Endothelial cell (in vitro differentiated cells): ENCODE measurements around the gene PPP2R2B. TPM values are rescaled to one million over a fixed set of nuclear protein-coding genes. Genes with fewer than 3 reads are reported as not detected.
"Not testable (repeated sequence)": the region's sequence is repeated elsewhere in the genome, so short reads cannot be mapped to it uniquely, and the experiment has no call there.

Source experiments
- DNase-seq: peaks from one replicate; pipeline ENCODE4 v3.0.0; 2021; ENCODE audit warnings: low spot score
- H3K27ac Mint-ChIP-seq: one replicate; pipeline ENCODE4 v1.8.0; 2021; ENCODE audit warnings: mixed read lengths, inconsistent platforms; ENCODE audit not compliant: unreplicated experiment
- H3K27me3 Mint-ChIP-seq: one replicate; pipeline ENCODE4 v1.8.0; 2021; ENCODE audit warnings: mild to moderate bottlenecking, moderate library complexity, mixed read lengths, inconsistent platforms; ENCODE audit not compliant: unreplicated experiment
- H3K36me3 Mint-ChIP-seq: one replicate; pipeline ENCODE4 v1.8.0; 2021; ENCODE audit warnings: mild to moderate bottlenecking, low read depth, mixed read lengths, inconsistent platforms; ENCODE audit not compliant: unreplicated experiment
- H3K4me1 Mint-ChIP-seq: one replicate; pipeline ENCODE4 v1.8.0; 2021; ENCODE audit warnings: mild to moderate bottlenecking, mixed read lengths, inconsistent platforms; ENCODE audit not compliant: unreplicated experiment
- H3K4me3 Mint-ChIP-seq: one replicate; pipeline ENCODE4 v1.8.0; 2021; ENCODE audit warnings: mild to moderate bottlenecking, mixed read lengths, inconsistent platforms; ENCODE audit not compliant: unreplicated experiment
- H3K9me3 Mint-ChIP-seq: one replicate; pipeline ENCODE4 v1.8.0; 2021; ENCODE audit warnings: mixed read lengths, inconsistent platforms; ENCODE audit not compliant: unreplicated experiment
- CTCF ChIP-seq: fragments of 200-600 bp; sonication (generic); IDR thresholded peaks from one replicate; pipeline ENCODE4 v1.5.0; 2021; ENCODE audit warnings: antibody characterized with exemption; ENCODE audit not compliant: unreplicated experiment
- total RNA-seq: library from RNA; stranded (reverse); fragmentation: NEBNext Ultra II Directional; extraction: Animal tissue kit (Norgen Biotek cat#: 25700); gene quantifications from one replicate; pipeline ENCODE4 v1.2.1, GENCODE V29; 2021; ENCODE audit not compliant: unreplicated experiment

PPP2R2B gene
- total RNA-seq, 1 donor from 2014 or later: 0.59 TPM

GRCh38 chr5:146618434-146618833 is 260.1 kb downstream of the PPP2R2B start:
- no peaks in the 10 kb centered on the region for H3K9me3 Mint-ChIP-seq

GRCh38 chr5:146609731-146610130 is 268.8 kb downstream of the PPP2R2B start:
- H3K4me1 Mint-ChIP-seq, H3K9me3 Mint-ChIP-seq, H3K27me3 Mint-ChIP-seq, H3K36me3 Mint-ChIP-seq, DNase-seq, H3K27ac Mint-ChIP-seq, H3K4me3 Mint-ChIP-seq: not testable (repeated sequence)

More at GRCh38 chr5:146618434-146618833, 260.1 kb downstream of the PPP2R2B start:
- no peaks in the 10 kb centered on the region for H3K4me1 Mint-ChIP-seq
- no peak overlapping the region for H3K4me3 Mint-ChIP-seq
- H3K36me3 Mint-ChIP-seq: no peaks in the 10 kb centered on the region
- no peak for DNase-seq
- no peaks in the 10 kb centered on the region for H3K27me3 Mint-ChIP-seq
- no peak for TF ChIP-seq CTCF
- H3K27ac Mint-ChIP-seq: no peak overlapping the region

- Mint-ChIP-seq H3K27me3 (no peaks in the 10 kb centered on the region), H3K4me1 (no peaks in the 10 kb centered on the region), H3K36me3 (no peaks in the 10 kb centered on the region), H3K27ac (no peak overlapping the region), H3K9me3 (no peaks in the 10 kb centered on the region), H3K4me3 (no peak overlapping the region)
- no peak for TF ChIP-seq CTCF
- no peak for DNase-seq
Measured at GRCh38 chr5:146607659-146608332, 270.8 kb downstream of the PPP2R2B start.

- no peaks in the 10 kb centered on the region for H3K36me3 Mint-ChIP-seq
- no peak overlapping the region for H3K4me3 Mint-ChIP-seq
- no peak for TF ChIP-seq CTCF
- no peak overlapping the region for H3K27ac Mint-ChIP-seq
- H3K9me3 Mint-ChIP-seq: no peaks in the 10 kb centered on the region
- DNase-seq: no peak
- no peaks in the 10 kb centered on the region for H3K27me3 Mint-ChIP-seq
- H3K4me1 Mint-ChIP-seq: no peaks in the 10 kb centered on the region
Measured at GRCh38 chr5:146606893-146607292, 271.7 kb downstream of the PPP2R2B start.

- H3K4me3 Mint-ChIP-seq: no peak overlapping the region
- DNase-seq: no peak
- TF ChIP-seq CTCF: no peak
- H3K4me1 Mint-ChIP-seq: no peaks in the 10 kb centered on the region
- H3K36me3 Mint-ChIP-seq: no peaks in the 10 kb centered on the region
- no peaks in the 10 kb centered on the region for H3K9me3 Mint-ChIP-seq
- no peak overlapping the region for H3K27ac Mint-ChIP-seq
- no peaks in the 10 kb centered on the region for H3K27me3 Mint-ChIP-seq
Measured at GRCh38 chr5:146600376-146600775, 278.2 kb downstream of the PPP2R2B start.
